Measurements from ENCODE around the gene NAT8. TPM values are rescaled to one million over a fixed set of nuclear protein-coding genes. Genes with fewer than 3 reads are reported as not detected.
"Not testable (repeated sequence)": the region's sequence is repeated elsewhere in the genome, so short reads cannot be mapped to it uniquely, and the experiment has no call there.

NAT8 gene
- polyA plus RNA-seq, 3 donors = not detected

DNA sequence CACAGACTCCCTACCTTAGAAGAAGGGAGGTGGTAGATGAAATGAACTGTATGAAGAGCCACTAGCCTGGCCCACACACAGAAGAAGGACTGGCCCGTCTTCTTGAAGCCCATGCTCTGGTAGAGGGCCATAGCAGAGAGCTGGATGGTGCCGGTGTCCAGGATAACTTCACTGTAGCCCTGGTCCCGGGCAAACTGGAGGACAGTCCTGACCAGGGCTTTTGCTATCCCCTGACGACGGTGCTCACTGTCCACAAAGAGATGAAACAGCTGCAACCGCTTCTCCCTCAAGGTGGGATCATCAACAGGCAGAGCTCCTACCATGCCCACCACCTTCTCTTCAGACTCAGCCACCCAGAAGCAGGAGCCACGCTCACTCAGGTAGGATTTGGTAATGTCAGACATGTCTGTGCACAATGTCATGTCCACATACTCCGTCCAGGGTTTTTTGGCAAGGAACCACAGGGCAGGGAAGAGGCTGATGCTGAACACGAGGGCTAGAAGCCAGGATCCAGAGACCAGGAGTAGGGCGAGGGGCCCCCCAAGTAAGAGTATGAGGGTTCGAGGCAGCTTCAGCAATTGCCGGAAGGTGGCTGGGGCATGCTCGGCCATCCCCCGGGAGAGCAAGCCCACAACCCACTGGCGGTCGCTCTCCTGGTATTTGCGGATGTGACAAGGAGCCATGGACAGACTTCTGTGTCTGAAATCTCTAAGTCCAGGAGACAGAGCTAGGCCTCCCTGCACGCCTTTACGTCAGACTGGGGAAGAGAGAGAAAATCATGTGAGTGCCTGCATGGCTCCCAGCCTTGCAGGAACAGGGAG, 1.1 kb downstream of the NAT8 start:
- no peak overlapping the region for H3K27ac ChIP-seq (ENCODE audit: low read depth, low read length)
- WGBS, 3 donors = 80 to 90% (median 86%) methylated on average over 19 of the region's 19 CpGs

DNA sequence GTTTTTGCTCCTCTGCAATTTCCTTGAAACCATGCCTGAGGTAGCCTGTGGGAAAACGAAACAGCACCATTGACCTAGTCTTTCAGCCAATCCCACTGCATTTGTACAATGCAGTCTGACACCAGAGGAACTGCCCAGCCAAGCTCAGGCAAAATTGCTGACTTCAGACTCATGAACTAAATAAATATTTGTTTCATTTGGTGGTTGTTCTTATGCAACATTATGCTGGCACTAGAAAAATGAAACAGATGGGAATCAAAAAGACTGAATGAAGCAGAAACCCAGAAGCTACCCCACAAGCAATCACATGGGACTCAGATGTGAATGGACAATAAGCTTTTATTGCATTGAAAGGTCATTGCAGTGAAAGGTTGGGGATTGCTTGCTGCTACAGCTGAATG, 1.7 kb downstream of the NAT8 start:
- 6 to 23% (median 6%) methylated on average over 1 of the region's 1 CpG for WGBS, 3 donors

DNA sequence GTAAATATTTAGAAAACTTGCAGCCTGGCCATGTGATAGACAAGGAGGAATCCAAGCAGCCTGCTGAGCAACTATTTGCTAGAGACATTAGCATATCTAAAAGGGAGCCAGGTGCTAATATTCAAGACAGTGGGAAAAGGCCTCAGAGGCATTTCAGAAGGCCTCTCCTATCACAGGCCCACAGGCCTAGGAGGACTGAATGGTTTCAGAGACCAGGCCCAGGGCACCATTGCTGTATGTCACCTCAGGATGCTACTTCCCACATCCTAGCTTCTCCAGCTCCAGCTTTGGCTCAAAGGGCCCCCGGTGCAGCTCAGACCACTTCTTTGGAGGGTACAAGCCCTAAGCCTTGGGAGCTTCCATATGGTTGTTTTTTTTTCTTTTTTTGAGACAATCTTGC, 3.8 kb downstream of the NAT8 start:
- H3K27ac ChIP-seq (ENCODE audit: low read depth, low read length) = no peak overlapping the region
- WGBS, 3 donors = 92 to 100% (median 96%) methylated on average over 1 of the region's 1 CpG

More for the DNA sequence above, 1.7 kb downstream of the NAT8 start:
- no peak overlapping the region for H3K27ac ChIP-seq (ENCODE audit: low read depth, low read length)

- not testable (repeated sequence) for H3K27ac ChIP-seq (ENCODE audit: low read depth, low read length)
Observed at GRCh38 chr2:73636977-73637376, 5.2 kb downstream of the NAT8 start.

GRCh38 chr2:73630662-73631266, 11.5 kb downstream of the NAT8 start:
- not testable (repeated sequence) for H3K27ac ChIP-seq (ENCODE audit: low read depth, low read length)
- WGBS, 3 donors = 44 to 51% (median 45%) methylated on average over 1 to 2 of the region's 2 CpGs

DNA sequence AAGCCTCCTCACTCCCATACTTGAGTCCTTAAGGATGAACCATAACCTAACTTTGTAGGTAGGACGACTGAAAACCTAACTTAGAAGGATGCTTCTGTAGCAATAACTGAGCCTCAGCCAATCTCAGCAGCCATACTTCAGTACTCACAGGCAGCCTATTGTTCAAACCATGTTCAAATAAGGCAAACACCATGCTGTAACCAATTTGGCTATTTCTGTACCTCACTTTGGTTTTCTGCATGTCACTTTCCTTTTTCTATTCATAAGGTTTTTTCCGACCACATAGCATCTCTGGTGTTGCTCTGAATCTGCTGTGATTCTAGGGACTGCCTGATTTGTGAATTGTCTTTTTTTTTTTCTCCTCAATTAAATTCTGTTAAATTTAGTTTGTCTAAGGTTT, 13.7 kb downstream of the NAT8 start:
- WGBS, 3 donors = 81 to 87% (median 85%) methylated on average over 2 of the region's 2 CpGs
- H3K27ac ChIP-seq (ENCODE audit: low read depth, low read length) = not testable (repeated sequence)

DNA sequence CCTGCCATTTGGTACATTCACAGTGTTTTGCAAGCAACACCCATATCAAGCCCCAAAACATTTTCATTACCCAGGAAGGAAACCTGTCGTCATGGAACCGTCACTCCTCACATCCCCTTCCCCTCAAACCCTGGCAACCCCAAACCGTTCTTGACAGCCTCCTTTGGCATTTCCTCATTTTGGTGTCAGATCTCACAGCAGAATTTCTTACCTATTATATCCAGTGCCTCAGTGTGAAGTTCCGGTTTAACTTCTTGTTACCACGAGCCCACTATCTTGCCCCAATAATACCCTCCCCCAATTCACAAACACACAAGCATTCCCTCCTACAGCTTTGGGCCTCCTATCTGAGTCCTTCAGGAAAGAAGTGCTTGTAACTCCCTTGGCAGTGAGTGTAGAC, 16.0 kb downstream of the NAT8 start:
- WGBS, 3 donors = 24 to 55% (median 29%) methylated on average over 3 to 5 of the region's 5 CpGs
- not testable (repeated sequence) for H3K27ac ChIP-seq (ENCODE audit: low read depth, low read length)

GRCh38 chr2:73624625-73625024, 17.6 kb downstream of the NAT8 start:
- H3K27ac ChIP-seq (ENCODE audit: low read depth, low read length) = not testable (repeated sequence)
- 60 to 81% (median 73%) methylated on average over 1 to 9 of the region's 9 CpGs for WGBS, 3 donors

DNA sequence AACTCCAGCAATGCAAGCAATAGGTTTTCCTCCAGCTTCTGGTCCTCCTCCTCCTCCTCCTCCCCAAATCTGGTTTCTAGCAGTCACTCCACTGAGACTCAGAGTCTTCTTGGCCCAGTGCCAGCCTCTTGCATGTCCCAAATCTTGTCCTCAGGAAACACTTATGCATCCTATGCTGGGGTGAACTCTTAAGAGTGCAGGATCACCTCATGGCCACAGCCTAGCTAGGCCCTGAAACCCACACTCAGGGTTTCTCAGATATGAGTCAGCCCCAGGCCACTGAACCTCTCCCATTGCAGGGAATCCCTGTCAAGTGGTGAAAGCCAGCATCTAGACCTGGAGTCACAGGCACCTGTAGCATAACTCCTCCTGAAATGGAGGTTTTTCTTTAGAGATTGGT, 18.2 kb downstream of the NAT8 start:
- not testable (repeated sequence) for H3K27ac ChIP-seq (ENCODE audit: low read depth, low read length)

GRCh38 chr2:73619925-73620324, 22.3 kb downstream of the NAT8 start:
- H3K27ac ChIP-seq (ENCODE audit: low read depth, low read length) = not testable (repeated sequence)
- 65 to 83% (median 80%) methylated on average over 3 of the region's 3 CpGs for WGBS, 3 donors

DNA sequence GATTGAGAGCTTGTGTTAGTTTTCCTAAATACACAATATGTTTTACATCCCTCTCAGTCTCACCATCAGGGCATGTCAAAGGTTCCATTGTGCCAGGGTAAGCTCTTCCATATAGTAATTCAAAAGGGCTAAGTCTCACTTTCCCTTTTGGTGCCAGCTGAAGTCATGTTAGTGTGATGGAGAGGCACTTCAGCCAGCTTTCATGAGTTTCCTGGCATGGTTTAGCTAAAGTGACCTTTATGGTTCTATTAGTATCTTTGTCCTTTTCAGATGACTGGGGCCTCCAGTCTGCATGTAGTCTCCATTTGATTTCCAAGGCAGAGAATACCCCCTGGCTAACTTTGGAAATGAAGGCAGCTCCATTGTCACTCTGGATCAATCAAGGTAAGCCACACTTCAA, 27.2 kb downstream of the NAT8 start:
- no peak overlapping the region for H3K27ac ChIP-seq (ENCODE audit: low read depth, low read length)

GRCh38 chr2:73614105-73614504, 28.1 kb downstream of the NAT8 start:
- 77 to 94% (median 81%) methylated on average over 3 of the region's 3 CpGs for WGBS, 3 donors
- no peak overlapping the region for H3K27ac ChIP-seq (ENCODE audit: low read depth, low read length)

DNA sequence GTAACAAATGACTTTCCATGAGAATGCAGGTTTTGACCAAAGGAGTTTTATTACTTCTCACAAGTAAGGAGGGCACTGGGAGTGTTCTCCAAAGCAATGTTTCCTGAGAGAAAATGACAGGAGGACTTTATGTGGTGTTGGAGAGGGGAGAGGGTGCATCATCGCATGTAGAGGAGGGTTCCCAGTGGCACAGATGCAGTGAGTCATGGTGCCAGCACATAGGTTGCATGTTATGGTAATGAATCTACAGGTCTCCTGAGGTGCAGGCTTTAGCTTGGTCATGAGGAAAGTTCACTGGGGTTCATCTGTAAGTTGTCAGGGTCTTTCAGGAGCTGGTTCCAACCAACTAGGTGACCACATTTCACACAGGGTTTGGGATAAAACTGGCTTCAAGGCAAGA, 30.4 kb downstream of the NAT8 start:
- no peak overlapping the region for H3K27ac ChIP-seq (ENCODE audit: low read depth, low read length)
- WGBS, 3 donors = 92 to 100% (median 96%) methylated on average over 1 of the region's 1 CpG

- WGBS, 3 donors = 67 to 94% (median 83%) methylated on average over 4 of the region's 4 CpGs
- no peak overlapping the region for H3K27ac ChIP-seq (ENCODE audit: low read depth, low read length)
Observed at GRCh38 chr2:73611193-73611592, 31.0 kb downstream of the NAT8 start.

GRCh38 chr2:73610111-73610510, 32.1 kb downstream of the NAT8 start:
- 66 to 93% (median 76%) methylated on average over 3 of the region's 3 CpGs for WGBS, 3 donors

DNA sequence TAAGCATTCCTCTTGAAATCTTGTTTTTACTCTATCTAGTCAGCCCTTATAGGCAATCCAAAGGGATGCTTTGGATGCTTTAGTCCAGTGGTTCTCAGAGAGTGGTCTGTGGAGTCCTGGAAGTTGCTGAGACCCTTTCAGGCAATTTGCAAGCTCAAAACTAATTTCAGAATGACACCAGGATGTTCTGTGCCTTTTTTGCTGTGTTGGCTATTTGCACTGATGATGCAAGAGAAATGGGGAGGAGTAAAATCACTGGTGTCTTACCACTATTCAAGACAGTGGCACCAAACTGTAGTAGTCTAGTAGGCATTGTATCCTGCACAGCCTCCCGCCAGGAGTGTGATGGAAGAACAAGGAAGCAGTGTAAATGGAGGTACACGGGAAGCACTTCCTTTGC, 37.6 kb downstream of the NAT8 start:
- not testable (repeated sequence) for H3K27ac ChIP-seq (ENCODE audit: low read depth, low read length)
- 73 to 86% (median 73%) methylated on average over 2 of the region's 2 CpGs for WGBS, 3 donors

More at GRCh38 chr2:73610111-73610510, 32.1 kb downstream of the NAT8 start:
- no peak overlapping the region for H3K27ac ChIP-seq (ENCODE audit: low read depth, low read length)

- 83 to 90% (median 88%) methylated on average over 4 of the region's 4 CpGs for WGBS, 3 donors
- not testable (repeated sequence) for H3K27ac ChIP-seq (ENCODE audit: low read depth, low read length)
Observed at GRCh38 chr2:73603099-73603588, 39.1 kb downstream of the NAT8 start.

GRCh38 chr2:73601780-73602179, 40.4 kb downstream of the NAT8 start:
- H3K27ac ChIP-seq (ENCODE audit: low read depth, low read length) = no peak overlapping the region
- WGBS, 3 donors = 84 to 93% (median 85%) methylated on average over 5 of the region's 5 CpGs

DNA sequence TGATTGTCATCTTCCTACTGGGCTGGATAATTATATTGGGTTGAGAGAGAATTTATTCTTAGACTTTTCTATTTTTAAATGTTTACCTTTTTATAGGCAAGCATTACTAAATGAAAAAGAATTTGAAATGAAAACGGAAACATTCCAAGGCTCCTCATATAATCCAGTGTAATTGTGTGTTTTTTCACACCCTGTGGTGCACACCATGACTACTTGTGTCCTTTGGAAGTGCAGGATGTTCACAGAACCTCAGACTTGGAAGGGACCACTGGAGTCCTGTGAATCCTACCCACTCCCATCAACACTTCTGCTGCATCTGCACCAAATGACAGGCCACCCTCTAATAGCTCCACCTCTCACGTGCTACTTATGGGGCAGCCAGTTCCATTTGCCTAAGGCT, 48.0 kb downstream of the NAT8 start:
- WGBS, 3 donors = 91 to 97% (median 94%) methylated on average over 2 of the region's 2 CpGs
- no peak overlapping the region for H3K27ac ChIP-seq (ENCODE audit: low read depth, low read length)

- WGBS, 3 donors = 95 to 99% (median 97%) methylated on average over 2 of the region's 2 CpGs
- H3K27ac ChIP-seq (ENCODE audit: low read depth, low read length) = no peak overlapping the region
Observed at GRCh38 chr2:73593680-73594079, 48.5 kb downstream of the NAT8 start.
